ENCODE measurements around the gene GLT8D2.

The GLT8D2 gene

DNA sequence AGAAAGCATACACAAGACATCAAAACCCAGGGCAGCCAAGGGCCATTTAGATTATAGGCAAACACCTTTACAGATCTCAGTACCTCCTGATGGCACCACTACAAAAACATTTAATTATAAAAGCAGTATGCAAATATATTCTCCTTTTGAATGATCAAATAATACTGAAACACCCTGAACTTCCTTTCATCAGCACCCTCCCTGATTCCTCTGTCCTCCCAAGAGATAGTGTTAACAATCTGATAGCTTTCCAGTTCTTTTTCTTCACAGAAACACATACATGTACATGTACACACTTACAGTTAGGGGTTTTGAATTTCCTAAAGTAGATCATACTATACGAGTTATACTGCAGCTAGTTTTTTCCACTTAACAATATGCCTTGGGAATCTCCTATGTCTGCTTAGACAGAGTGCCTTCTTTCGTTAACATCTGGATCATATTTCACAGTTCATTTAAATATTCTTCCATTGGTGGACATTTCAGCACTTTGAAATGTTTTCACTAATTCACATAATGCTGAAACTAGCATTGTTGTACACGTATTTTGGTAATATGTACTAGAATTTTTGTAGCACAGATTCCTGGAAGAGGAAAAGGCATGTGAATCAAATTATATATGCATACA, 49.1 kb downstream of the GLT8D2 start:
- TF ChIP-seq TOX (CRISPR knock-in tag; IDR thresholded peaks at IDR 0.05; ENCODE audit: borderline replicate concordance): no peak
- no peak for TF ChIP-seq ZFP30 (CRISPR knock-in tag; IDR thresholded peaks at IDR 0.05)
- no peak for TF ChIP-seq PPARA (CRISPR knock-in tag; IDR thresholded peaks at IDR 0.05; ENCODE audit: borderline replicate concordance)
- ATAC-seq: no peak

DNA sequence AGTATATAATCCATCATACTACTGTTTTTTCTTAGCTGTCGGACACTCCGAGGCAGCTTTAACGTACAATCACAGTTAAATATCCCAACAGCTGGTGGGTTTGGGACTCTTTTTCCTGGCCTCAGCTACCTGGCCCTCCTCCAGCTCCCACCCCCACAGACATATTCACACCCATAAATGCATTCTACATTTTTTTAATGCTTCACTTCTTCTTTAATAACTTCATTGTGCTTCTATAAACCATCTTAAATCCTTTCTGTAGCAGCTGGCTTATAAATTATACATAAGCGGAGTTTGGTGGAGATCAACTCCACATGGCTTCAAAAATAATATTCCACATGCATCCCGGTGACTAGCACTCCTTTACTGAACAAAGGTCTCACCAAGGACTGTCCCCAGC, 51.0 kb downstream of the GLT8D2 start:
- ATAC-seq: no peak
- TF ChIP-seq, protein P1, sequence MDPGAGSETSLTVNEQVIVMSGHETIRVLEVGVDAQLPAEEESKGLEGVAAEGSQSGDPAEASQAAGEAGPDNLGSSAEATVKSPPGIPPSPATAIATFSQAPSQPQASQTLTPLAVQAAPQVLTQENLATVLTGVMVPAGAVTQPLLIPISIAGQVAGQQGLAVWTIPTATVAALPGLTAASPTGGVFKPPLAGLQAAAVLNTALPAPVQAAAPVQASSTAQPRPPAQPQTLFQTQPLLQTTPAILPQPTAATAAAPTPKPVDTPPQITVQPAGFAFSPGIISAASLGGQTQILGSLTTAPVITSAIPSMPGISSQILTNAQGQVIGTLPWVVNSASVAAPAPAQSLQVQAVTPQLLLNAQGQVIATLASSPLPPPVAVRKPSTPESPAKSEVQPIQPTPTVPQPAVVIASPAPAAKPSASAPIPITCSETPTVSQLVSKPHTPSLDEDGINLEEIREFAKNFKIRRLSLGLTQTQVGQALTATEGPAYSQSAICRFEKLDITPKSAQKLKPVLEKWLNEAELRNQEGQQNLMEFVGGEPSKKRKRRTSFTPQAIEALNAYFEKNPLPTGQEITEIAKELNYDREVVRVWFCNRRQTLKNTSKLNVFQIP (CRISPR knock-in tag; IDR thresholded peaks at IDR 0.05; ENCODE audit: borderline replicate concordance, low read depth): no peak
- no peak for TF ChIP-seq GLIS3 (CRISPR knock-in tag; IDR thresholded peaks at IDR 0.05)
- TF ChIP-seq ZNF565 (CRISPR knock-in tag; conservative IDR thresholded peaks at IDR 0.05; ENCODE audit: low read depth): no peak
- no peak for TF ChIP-seq SNAI2 (CRISPR knock-in tag; IDR thresholded peaks at IDR 0.05)
- TF ChIP-seq ZNF8 (CRISPR knock-in tag; IDR thresholded peaks at IDR 0.05): no peak
- TF ChIP-seq, protein P2, sequence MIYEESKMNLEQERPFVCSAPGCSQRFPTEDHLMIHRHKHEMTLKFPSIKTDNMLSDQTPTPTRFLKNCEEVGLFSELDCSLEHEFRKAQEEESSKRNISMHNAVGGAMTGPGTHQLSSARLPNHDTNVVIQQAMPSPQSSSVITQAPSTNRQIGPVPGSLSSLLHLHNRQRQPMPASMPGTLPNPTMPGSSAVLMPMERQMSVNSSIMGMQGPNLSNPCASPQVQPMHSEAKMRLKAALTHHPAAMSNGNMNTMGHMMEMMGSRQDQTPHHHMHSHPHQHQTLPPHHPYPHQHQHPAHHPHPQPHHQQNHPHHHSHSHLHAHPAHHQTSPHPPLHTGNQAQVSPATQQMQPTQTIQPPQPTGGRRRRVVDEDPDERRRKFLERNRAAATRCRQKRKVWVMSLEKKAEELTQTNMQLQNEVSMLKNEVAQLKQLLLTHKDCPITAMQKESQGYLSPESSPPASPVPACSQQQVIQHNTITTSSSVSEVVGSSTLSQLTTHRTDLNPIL (CRISPR knock-in tag; IDR thresholded peaks at IDR 0.05; ENCODE audit: low read depth): no peak
- TF ChIP-seq ISL1 (CRISPR knock-in tag; IDR thresholded peaks at IDR 0.05): no peak
- TF ChIP-seq OSR1 (CRISPR knock-in tag; IDR thresholded peaks at IDR 0.05): no peak
- TF ChIP-seq CSDC2 (CRISPR knock-in tag; IDR thresholded peaks at IDR 0.05): no peak
- TF ChIP-seq, protein P3, sequence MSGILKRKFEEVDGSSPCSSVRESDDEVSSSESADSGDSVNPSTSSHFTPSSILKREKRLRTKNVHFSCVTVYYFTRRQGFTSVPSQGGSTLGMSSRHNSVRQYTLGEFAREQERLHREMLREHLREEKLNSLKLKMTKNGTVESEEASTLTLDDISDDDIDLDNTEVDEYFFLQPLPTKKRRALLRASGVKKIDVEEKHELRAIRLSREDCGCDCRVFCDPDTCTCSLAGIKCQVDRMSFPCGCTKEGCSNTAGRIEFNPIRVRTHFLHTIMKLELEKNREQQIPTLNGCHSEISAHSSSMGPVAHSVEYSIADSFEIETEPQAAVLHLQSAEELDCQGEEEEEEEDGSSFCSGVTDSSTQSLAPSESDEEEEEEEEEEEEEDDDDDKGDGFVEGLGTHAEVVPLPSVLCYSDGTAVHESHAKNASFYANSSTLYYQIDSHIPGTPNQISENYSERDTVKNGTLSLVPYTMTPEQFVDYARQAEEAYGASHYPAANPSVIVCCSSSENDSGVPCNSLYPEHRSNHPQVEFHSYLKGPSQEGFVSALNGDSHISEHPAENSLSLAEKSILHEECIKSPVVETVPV (CRISPR knock-in tag; IDR thresholded peaks at IDR 0.05): no peak

DNA sequence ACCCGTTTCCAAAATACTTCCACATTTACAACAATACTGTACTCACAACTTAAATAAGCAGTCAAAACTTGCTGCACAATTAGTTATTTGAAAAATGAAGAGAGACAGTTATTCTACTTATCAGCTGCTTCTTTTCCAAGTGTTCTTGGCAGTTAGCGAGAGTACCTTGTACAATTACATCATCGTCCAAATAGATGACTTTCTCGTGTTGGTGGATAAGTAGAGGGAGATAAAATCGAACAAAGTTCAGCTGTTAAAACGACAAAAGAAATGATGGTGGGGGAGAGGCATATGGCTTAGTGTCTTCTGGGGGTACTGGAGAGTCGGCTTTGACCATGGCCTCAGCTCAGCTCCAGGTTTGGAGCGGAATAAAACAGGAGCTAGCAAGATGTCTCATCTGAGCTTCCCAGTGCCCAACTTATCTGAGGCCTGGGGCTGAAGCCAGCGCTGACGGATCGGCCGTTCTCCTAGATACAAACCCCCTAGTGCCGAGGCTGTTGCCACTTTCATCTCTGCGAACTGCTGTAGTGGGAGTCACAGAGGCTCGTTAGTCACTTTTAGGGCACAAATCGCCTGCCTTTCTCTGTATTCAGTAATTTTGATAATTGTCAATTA, 52.6 kb downstream of the GLT8D2 start:
- peak; percentile 19; the same call in 1 of the 2 replicates for TF ChIP-seq ISL1 (CRISPR knock-in tag; IDR thresholded peaks at IDR 0.05)
- TF ChIP-seq ARNTL (CRISPR knock-in tag; IDR thresholded peaks at IDR 0.05; ENCODE audit: borderline replicate concordance, low read depth): no peak
- no peak for TF ChIP-seq OSR1 (CRISPR knock-in tag; IDR thresholded peaks at IDR 0.05)
- no peak for ATAC-seq

DNA sequence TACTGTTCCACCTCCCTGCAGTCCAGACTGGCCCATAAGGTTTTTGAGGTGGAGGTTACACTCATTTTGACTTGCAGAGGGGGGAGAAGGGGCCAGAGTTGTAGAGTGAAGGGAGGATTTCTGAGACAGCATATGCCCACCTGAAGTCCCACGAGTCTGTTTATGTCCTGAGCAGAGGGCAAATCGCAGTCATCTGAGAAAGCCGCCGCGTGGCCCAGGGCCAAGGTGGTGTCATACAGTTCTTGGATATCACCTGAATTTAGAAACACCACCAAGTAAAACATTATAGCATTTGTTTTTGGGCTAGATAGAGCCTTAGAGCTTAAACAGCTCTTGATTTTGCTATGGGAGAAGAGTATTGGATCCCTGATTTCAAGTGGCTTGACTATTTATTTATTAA, 53.4 kb downstream of the GLT8D2 start:
- ATAC-seq: no peak
- TF ChIP-seq CSDC2 (CRISPR knock-in tag; IDR thresholded peaks at IDR 0.05): no peak

DNA sequence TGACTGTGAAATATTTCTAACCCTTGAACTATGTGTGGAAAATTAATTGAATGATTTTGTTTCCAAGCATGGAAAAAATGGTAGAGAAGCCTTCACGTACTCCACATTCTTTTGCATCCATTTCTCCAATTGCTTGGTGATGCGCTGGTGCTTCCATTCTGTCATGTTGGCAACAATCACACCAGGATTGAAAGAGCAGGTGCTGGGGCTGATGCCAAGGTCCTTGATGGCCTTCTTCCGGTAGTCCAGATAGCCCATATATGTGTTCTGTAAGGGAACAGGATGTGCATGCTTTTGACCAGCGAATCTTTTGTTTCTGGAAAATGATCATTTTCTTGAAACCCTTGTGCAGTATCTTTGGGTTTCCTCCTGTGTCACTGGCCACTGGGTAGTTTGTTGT, 55.8 kb downstream of the GLT8D2 start:
- no peak for TF ChIP-seq PPARA (CRISPR knock-in tag; IDR thresholded peaks at IDR 0.05; ENCODE audit: borderline replicate concordance)
- no peak for TF ChIP-seq CSDC2 (CRISPR knock-in tag; IDR thresholded peaks at IDR 0.05)
- TF ChIP-seq, protein P2 (CRISPR knock-in tag; IDR thresholded peaks at IDR 0.05; ENCODE audit: low read depth): no peak
- no peak for TF ChIP-seq ARNTL (CRISPR knock-in tag; IDR thresholded peaks at IDR 0.05; ENCODE audit: borderline replicate concordance, low read depth)
- no peak for ATAC-seq

DNA sequence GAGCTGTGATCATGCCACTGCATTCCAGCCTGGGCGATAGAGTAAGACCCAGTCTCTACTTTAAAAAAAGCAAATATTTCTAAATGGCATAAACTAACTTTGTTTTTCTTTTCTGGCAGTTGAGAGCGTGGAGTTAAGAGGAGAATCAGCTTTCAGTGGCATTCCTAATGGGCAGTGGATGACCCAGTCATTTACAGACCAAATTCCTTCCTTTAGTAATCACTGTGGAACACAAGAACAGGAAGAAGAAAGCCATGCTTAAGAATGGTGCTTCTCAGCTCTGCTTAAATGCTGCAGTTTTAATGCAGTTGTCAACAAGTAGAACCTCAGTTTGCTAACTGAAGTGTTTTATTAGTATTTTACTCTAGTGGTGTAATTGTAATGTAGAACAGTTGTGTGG, 63.2 kb downstream of the GLT8D2 start:
- TF ChIP-seq ESRRG (CRISPR knock-in tag; IDR thresholded peaks at IDR 0.05): no peak
- no peak for TF ChIP-seq ISL1 (CRISPR knock-in tag; IDR thresholded peaks at IDR 0.05)
- TF ChIP-seq SNAI2 (CRISPR knock-in tag; IDR thresholded peaks at IDR 0.05): no peak
- TF ChIP-seq ZNF565 (CRISPR knock-in tag; conservative IDR thresholded peaks at IDR 0.05; ENCODE audit: low read depth): no peak
- TF ChIP-seq RARB (CRISPR knock-in tag; IDR thresholded peaks at IDR 0.05): no peak
- TF ChIP-seq TCF4 (CRISPR knock-in tag; IDR thresholded peaks at IDR 0.05; ENCODE audit: borderline replicate concordance): no peak
- TF ChIP-seq CSDC2 (CRISPR knock-in tag; IDR thresholded peaks at IDR 0.05): no peak
- TF ChIP-seq ZC3H10 (CRISPR knock-in tag; IDR thresholded peaks at IDR 0.05): no peak
- TF ChIP-seq, protein P1 (CRISPR knock-in tag; IDR thresholded peaks at IDR 0.05; ENCODE audit: borderline replicate concordance, low read depth): no peak
- no peak for TF ChIP-seq BACH2 (CRISPR knock-in tag; IDR thresholded peaks at IDR 0.05; ENCODE audit: borderline replicate concordance)
- TF ChIP-seq, protein P3 (CRISPR knock-in tag; IDR thresholded peaks at IDR 0.05): no peak
- TF ChIP-seq GLIS3 (CRISPR knock-in tag; IDR thresholded peaks at IDR 0.05): no peak
- TF ChIP-seq OSR1 (CRISPR knock-in tag; IDR thresholded peaks at IDR 0.05): no peak

More for the DNA sequence above, 63.2 kb downstream of the GLT8D2 start:
- ATAC-seq: peak; percentile 90

Data from SK-N-SH treated with all-trans-retinoic acid at 6 μM for 48 hours (cell line).